HG03469 (cell line): Measurements from ENCODE around the gene CKMT1A.
"Not testable (repeated sequence)": the region's sequence is repeated elsewhere in the genome, so short reads cannot be mapped to it uniquely, and the experiment has no call there.

ENCODE experiments used
- ATAC-seq: cut with Tn5 transposase; IDR thresholded peaks from one replicate; pipeline ENCODE4 v1.9.1; 2021; ENCODE audit warnings: mild to moderate bottlenecking, moderate library complexity, moderate number of reproducible peaks; ENCODE audit not compliant: unreplicated experiment

CKMT1A gene

GRCh38 chr15:43693148-43694022, at the start of gene CKMT1A:
CKMT1A (plus strand) TSS chr15:43693859; CDS start chr15:43694051, 192 bp downstream.
- ATAC-seq, result not testable (repeated sequence)

GRCh38 chr15:43648649-43649429, 44.8 kb upstream of the CKMT1A start, which contains the start of gene CATSPER2:
CATSPER2 (minus strand) TSS chr15:43648844; CDS start chr15:43648061, 783 bp downstream.
- no peak for ATAC-seq

DNA sequence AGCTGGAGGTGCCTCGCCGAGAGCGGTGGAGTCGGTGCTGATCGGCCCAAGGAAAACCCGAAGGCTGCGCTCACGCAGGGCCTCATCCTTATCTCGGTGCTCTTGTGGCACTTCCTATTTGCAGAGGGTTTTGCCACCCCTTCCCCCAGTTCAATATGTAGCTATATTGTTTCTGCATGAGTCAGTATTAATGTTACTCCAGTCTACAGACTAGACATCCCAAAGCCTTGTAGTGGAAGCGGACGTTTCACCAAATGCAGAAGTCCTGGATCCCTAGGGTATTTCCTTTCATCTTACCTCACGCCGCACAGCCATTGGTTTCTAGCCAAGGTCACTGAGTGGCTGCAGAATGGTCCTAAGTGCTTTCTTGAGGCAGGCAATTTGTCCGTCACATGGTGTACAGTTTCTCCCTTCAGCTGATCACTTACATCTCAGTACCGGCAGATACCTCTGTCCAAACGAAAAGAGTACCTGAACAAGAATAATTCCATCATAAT, 44.2 kb upstream of the CKMT1A start:
- not testable (repeated sequence) for ATAC-seq

- not testable (repeated sequence) for ATAC-seq
Observed at GRCh38 chr15:43659727-43660126, 33.9 kb upstream of the CKMT1A start.

- ATAC-seq, result not testable (repeated sequence)
Observed at GRCh38 chr15:43662293-43662692, 31.4 kb upstream of the CKMT1A start.

GRCh38 chr15:43663333-43663732, 30.3 kb upstream of the CKMT1A start:
- not testable (repeated sequence) for ATAC-seq

DNA sequence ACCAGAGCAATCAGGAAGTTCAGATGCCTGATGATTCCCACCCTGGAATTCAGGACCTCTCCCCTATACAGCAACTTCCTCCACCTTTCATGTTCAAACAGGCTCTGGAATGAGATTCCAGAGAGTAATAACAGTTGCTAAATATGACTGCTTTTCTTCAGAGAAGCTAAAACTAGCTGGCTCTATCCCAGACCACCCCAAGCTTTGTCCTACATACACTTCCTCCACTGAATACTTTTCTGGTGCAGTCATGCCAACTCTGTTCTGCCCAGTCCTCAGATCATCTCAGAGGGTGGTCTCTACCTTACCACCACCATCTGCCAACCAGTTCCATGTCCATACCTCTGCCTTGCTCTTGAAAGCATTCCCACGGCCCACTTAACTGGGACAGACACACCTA, 27.5 kb upstream of the CKMT1A start:
- ATAC-seq, result not testable (repeated sequence)

- not testable (repeated sequence) for ATAC-seq
Observed at GRCh38 chr15:43674175-43674574, 19.5 kb upstream of the CKMT1A start.

DNA sequence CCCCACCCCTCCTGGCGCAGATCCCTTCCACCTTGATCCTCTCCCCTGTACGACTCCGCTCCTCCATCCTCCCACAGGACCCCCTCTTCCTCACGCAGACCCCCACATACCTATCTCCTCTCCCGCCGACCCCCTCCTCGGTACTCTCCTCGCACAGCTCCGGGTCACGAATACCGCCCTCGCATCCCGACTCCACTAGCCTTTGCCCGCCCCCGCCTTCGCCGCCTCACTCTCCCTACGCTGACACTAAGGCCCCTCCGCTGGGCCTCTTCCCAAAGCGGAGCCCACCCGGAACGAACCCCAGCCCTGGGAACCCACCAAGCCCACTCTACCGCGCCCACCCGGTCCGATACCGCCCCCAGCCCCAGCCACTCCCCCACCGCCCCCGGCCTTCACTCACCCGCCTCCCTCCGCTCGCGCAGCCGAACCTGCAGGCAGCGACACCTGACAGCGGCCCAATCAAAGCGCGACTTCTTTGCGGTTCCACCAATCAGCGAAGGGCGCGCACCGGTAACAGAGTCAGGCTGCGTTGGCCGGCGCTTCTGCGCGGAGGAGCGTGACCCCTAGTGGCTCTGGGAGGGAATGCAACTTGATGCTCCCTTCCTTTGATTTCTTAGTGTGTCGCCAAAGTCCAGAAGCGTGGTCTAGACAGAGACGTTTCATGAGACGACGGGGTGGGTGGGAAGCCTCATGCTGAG, 3.9 kb upstream of the CKMT1A start:
- peak; percentile 93 for ATAC-seq

GRCh38 chr15:43692679-43693078, 980 bp upstream of the CKMT1A start:
- not testable (repeated sequence) for ATAC-seq

GRCh38 chr15:43702174-43702573, 8.5 kb downstream of the CKMT1A start:
- ATAC-seq, result no peak

GRCh38 chr15:43702701-43703424, 9.2 kb downstream of the CKMT1A start:
- no peak for ATAC-seq

- not testable (repeated sequence) for ATAC-seq
Observed at GRCh38 chr15:43710431-43711131, 16.9 kb downstream of the CKMT1A start.

- ATAC-seq, result no peak
Observed at GRCh38 chr15:43723151-43723550, 29.5 kb downstream of the CKMT1A start.

- ATAC-seq, result not testable (repeated sequence)
Observed at GRCh38 chr15:43726306-43726705, 32.6 kb downstream of the CKMT1A start.

GRCh38 chr15:43728053-43728725, 34.5 kb downstream of the CKMT1A start:
- ATAC-seq, result not testable (repeated sequence)

- no peak for ATAC-seq
Observed at GRCh38 chr15:43735416-43735815, 41.8 kb downstream of the CKMT1A start.

DNA sequence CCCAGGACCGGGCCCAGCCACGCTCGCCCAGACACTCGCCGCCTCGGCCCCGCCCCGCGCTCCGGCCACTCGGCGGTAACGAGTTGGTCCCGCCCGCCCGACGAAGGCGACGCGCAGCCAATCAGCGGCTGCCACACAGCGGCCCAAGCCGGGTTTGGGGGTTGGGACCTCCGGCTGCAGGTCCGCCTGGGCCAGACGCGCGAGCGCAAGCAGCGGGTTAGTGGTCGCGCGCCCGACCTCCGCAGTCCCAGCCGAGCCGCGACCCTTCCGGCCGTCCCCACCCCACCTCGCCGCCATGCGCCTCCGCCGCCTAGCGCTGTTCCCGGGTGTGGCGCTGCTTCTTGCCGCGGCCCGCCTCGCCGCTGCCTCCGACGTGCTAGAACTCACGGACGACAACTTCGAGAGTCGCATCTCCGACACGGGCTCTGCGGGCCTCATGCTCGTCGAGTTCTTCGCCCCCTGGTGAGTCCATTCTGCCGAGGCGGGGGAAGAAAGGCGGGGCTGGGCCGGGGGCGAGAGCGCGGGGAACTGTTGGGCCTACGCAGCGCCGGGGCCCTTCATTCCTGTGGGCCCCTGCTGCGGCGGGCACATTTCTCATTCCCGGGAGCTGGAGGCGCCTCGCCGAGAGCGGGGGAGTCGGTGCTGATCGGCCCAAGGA, 52.7 kb downstream of the CKMT1A start, which contains the start of gene PDIA3:
Gene PDIA3, plus strand, starts transcription at position 194 of the 658 bp plus-strand sequence. Its CDS starts 102 bp downstream, at position 296.
- ATAC-seq, result peak; percentile 40
